OCI-LY7 (cell line): ENCODE measurements around the gene SIGLEC7. TPM values are rescaled to one million over a fixed set of nuclear protein-coding genes. Genes with fewer than 3 reads are reported as not detected.

Experiments
- BruUV-seq: library from RNA; stranded (reverse); fragments of 400-500 nt; replicated peaks from 2 replicates; lab custom pipeline; 2021; lab: Mats Ljungman, UMichigan
- CTCF ChIA-PET: fragments of 300-600 bp; sonication (Branson Sonifier 250); formaldehyde crosslinking; loops from one replicate; lab custom pipeline; 2022; ENCODE audit warnings: antibody characterized with exemption; ENCODE audit not compliant: unreplicated experiment; lab: Charles Lee
- POLR2A ChIA-PET: fragments of 300-600 bp; sonication (Branson Sonifier 250); formaldehyde crosslinking; loops from one replicate; lab custom pipeline; 2022; ENCODE audit warnings: antibody characterized with exemption; lab: Charles Lee
- DNase-seq: peaks from one replicate; pipeline ENCODE4 v3.0.0-alpha.2; 2015; ENCODE audit warnings: low spot score
- H2AFZ ChIP-seq: fragments of 200-600 bp; sonication (generic), shearing (Covaris generic); 2 replicates; pipeline ENCODE4 v1.6.1; 2014; ENCODE audit warnings: mild to moderate bottlenecking, antibody characterized with exemption, low read length, moderate library complexity
- H3K27ac ChIP-seq: fragments of 200-600 bp; sonication (generic); 2 replicates; pipeline ENCODE4 v1.5.1; 2014; ENCODE audit warnings: mixed run types, low read depth, mild to moderate bottlenecking, moderate library complexity, low read length, inconsistent platforms; ENCODE audit not compliant: poor library complexity, severe bottlenecking
- H3K36me3 ChIP-seq: fragments of 200-600 bp; sonication (generic); 2 replicates; pipeline ENCODE4 v1.6.1; 2014; ENCODE audit warnings: mild to moderate bottlenecking, antibody characterized with exemption, low read length, moderate library complexity, mixed read lengths; ENCODE audit not compliant: insufficient read depth
- H3K4me1 ChIP-seq: fragments of 200-600 bp; sonication (generic); 2 replicates; pipeline ENCODE4 v1.5.1; 2014; ENCODE audit warnings: mild to moderate bottlenecking, low read length; ENCODE audit not compliant: insufficient read depth, poor library complexity, severe bottlenecking
- H3K4me2 ChIP-seq: fragments of 200-600 bp; sonication (generic); 2 replicates; pipeline ENCODE4 v1.6.1; 2014; ENCODE audit warnings: mild to moderate bottlenecking, low read length
- H3K4me3 ChIP-seq: fragments of 200-600 bp; sonication (generic); 2 replicates; pipeline ENCODE4 v1.5.1; 2014; ENCODE audit warnings: mild to moderate bottlenecking, low read depth, low read length; ENCODE audit not compliant: poor library complexity, severe bottlenecking
- H3K79me2 ChIP-seq: fragments of 200-600 bp; sonication (generic); 2 replicates; pipeline ENCODE4 v1.6.1; 2016; ENCODE audit warnings: low read depth, mild to moderate bottlenecking, low read length, moderate library complexity, mixed read lengths; ENCODE audit not compliant: insufficient read depth
- H3K9me2 ChIP-seq: fragments of 200-600 bp; sonication (generic); 2 replicates; pipeline ENCODE4 v1.6.1; 2016; ENCODE audit warnings: mild to moderate bottlenecking, low read length, mixed read lengths; ENCODE audit not compliant: insufficient read depth
- H3K9me3 ChIP-seq: fragments of 200-600 bp; sonication (generic); 2 replicates; pipeline ENCODE4 v1.6.1; 2014; ENCODE audit warnings: mild to moderate bottlenecking, mixed run types, low read length, mixed read lengths
- H4K20me1 ChIP-seq: fragments of 200-600 bp; sonication (generic); 2 replicates; pipeline ENCODE4 v1.6.1; 2014; ENCODE audit warnings: mild to moderate bottlenecking, antibody characterized with exemption, low read length, moderate library complexity, mixed read lengths; ENCODE audit not compliant: insufficient read depth
- CTCF ChIP-seq: fragments of 200-600 bp; sonication (generic); conservative IDR thresholded peaks from 2 replicates; pipeline ENCODE4 v1.5.1; 2014; ENCODE audit warnings: mild to moderate bottlenecking, antibody characterized with exemption, low read length, moderate library complexity, mixed read lengths
- EZH2phosphoT487 ChIP-seq: fragments of 200-600 bp; sonication (generic); IDR thresholded peaks from 2 replicates; pipeline ENCODE4 v1.6.1; 2018; ENCODE audit warnings: low read depth, borderline replicate concordance, mild to moderate bottlenecking, mixed run types, antibody characterized with exemption, low read length, moderate library complexity, mixed read lengths
- intact Hi-C: fragments of 100-400 bp; cut with micrococcal nuclease; formaldehyde crosslinking; loops from one replicate; pipeline ENCODE4 v1.10.0; 2022; ENCODE audit not compliant: unreplicated experiment
- total RNA-seq, 2 experiments: library from RNA; depleted of rRNA in 1 of 2; stranded (reverse); fragments of >200 nt in 1 of 2; shearing (Covaris generic) in 1 of 2; gene quantifications; 2 replicates each; pipeline ENCODE4 v1.2.3, GENCODE V29; 2014 to 2022

SIGLEC7 gene
- total RNA-seq, 2 experiments from 2014 or later: not detected

- CTCF ChIA-PET: no interaction called here
- Histone ChIP-seq H3K9me2 (no peaks in the 10 kb centered on the region), H4K20me1 (no peaks in the 10 kb centered on the region), H2AFZ (no peak overlapping the region), H3K27ac (no peak overlapping the region), H3K4me1 (no peaks in the 10 kb centered on the region), H3K36me3 (no peaks in the 10 kb centered on the region), H3K4me3 (no peak overlapping the region), H3K9me3 (no peaks in the 10 kb centered on the region), H3K4me2 (no peak overlapping the region), H3K79me2 (no peaks in the 10 kb centered on the region)
- no TSS peak for BruUV-seq
- intact Hi-C loops: no loop called here
- no peak for TF ChIP-seq EZH2phosphoT487
- no peak for TF ChIP-seq CTCF
- POLR2A ChIA-PET: no interaction called here
- no peak for DNase-seq
Measured at GRCh38 chr19:51135986-51136762, 5.9 kb upstream of the SIGLEC7 start.

- Histone ChIP-seq H3K4me3 (no peak overlapping the region), H2AFZ (no peak overlapping the region), H3K4me2 (no peak overlapping the region), H3K79me2 (no peaks in the 10 kb centered on the region), H3K27ac (no peak overlapping the region), H3K36me3 (no peaks in the 10 kb centered on the region), H3K4me1 (no peaks in the 10 kb centered on the region), H3K9me3 (no peaks in the 10 kb centered on the region), H3K9me2 (no peaks in the 10 kb centered on the region), H4K20me1 (no peaks in the 10 kb centered on the region)
- BruUV-seq: no TSS peak
- ChIA-PET CTCF (no interaction called here), POLR2A (no interaction called here)
- intact Hi-C loops: no loop called here
- DNase-seq: no peak
- TF ChIP-seq EZH2phosphoT487 (no peak), CTCF (no peak)
Measured at GRCh38 chr19:51136851-51137551, 5.1 kb upstream of the SIGLEC7 start.
